Tibial artery (tissue), 4 donors: Measurements from ENCODE around the gene AGBL1.
"Not testable (repeated sequence)": the region's sequence is repeated elsewhere in the genome, so short reads cannot be mapped to it uniquely, and the experiment has no call there.

ENCODE experiments used
- DNase-seq, 2 donors: peaks; one replicate each; pipeline ENCODE4 v3.0.0-alpha.2; 2019
- H3K27ac ChIP-seq, 2 donors: fragments of 200-600 bp; sonication (generic) in 1 of 2; 1 replicate in 1 of 2; 2 replicates in 1 of 2; pipeline ENCODE4 v1.5.1; 2018 to 2019; ENCODE audit warnings: mild to moderate bottlenecking in 1 of 2
- H3K27me3 ChIP-seq, 2 donors: fragments of 200-600 bp; sonication (generic) in 1 of 2; one replicate each; pipeline versions ENCODE4 v1.5.1 to v1.6.0; 2016 to 2019
- H3K36me3 ChIP-seq, 3 donors: fragments of 200-600 bp; sonication (generic) in 2 of 3; one replicate each; pipeline ENCODE4 v1.5.1; 2016 to 2019; ENCODE audit warnings: mild to moderate bottlenecking in 2 of 3
- H3K4me1 ChIP-seq, 4 donors: fragments of 200-600 bp; sonication (generic) in 2 of 4; 1 replicate in 3 of 4; 2 replicates in 1 of 4; pipeline ENCODE4 v1.5.1; 2016 to 2019
- H3K4me3 ChIP-seq, 2 donors: fragments of 200-600 bp; sonication (generic) in 1 of 2; 1 replicate in 1 of 2; 2 replicates in 1 of 2; pipeline ENCODE4 v1.5.1; 2018 to 2019; ENCODE audit warnings: mild to moderate bottlenecking in 2 of 2
- H3K9me3 ChIP-seq, 3 donors: fragments of 200-600 bp; sonication (generic) in 1 of 3; one replicate each; pipeline ENCODE4 v1.5.1; 2016 to 2019
- intact Hi-C: fragments of 100-400 bp; cut with DNase I; formaldehyde crosslinking; loops from one replicate; pipeline ENCODE4 v1.15.0; 2023; ENCODE audit warnings: low total_unique reads
- TF ChIP-seq, protein P1 (sequence below), 2 experiments: fragments of 200-600 bp in 1 of 2; fragments of 450-650 bp in 1 of 2; IDR thresholded peaks; one replicate each; pipeline ENCODE4 v1.5.1; 2017 to 2019; ENCODE audit warnings: antibody characterized with exemption in 2 of 2, mild to moderate bottlenecking in 1 of 2, moderate library complexity in 1 of 2

AGBL1 gene

DNA sequence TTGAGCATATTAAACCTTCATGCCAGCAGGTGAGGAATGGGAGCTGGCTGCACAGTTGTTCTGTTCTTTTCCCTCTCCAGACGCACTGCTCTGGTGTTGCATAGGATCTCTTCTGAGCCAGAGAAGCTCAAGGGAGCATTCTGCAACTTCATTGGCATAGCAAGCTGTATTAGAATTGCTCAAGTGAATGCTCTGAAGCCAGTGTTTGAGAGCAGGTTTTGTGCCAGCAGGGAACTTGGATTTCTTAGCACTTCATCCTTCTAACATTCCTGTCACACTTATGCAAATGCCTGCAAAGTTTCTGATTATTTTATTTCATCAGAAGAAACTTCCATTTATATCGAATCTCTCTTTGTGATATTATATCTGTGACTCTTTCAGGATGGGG is 366.6 kb downstream of the AGBL1 start:
- no peaks in the 10 kb centered on the region for H3K36me3 ChIP-seq
- TF ChIP-seq, protein P1, sequence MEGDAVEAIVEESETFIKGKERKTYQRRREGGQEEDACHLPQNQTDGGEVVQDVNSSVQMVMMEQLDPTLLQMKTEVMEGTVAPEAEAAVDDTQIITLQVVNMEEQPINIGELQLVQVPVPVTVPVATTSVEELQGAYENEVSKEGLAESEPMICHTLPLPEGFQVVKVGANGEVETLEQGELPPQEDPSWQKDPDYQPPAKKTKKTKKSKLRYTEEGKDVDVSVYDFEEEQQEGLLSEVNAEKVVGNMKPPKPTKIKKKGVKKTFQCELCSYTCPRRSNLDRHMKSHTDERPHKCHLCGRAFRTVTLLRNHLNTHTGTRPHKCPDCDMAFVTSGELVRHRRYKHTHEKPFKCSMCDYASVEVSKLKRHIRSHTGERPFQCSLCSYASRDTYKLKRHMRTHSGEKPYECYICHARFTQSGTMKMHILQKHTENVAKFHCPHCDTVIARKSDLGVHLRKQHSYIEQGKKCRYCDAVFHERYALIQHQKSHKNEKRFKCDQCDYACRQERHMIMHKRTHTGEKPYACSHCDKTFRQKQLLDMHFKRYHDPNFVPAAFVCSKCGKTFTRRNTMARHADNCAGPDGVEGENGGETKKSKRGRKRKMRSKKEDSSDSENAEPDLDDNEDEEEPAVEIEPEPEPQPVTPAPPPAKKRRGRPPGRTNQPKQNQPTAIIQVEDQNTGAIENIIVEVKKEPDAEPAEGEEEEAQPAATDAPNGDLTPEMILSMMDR (IDR thresholded peaks at IDR 0.05) = no peak
- intact Hi-C loops = no loop called here
- no peaks in the 10 kb centered on the region for H3K9me3 ChIP-seq
- H3K27me3 ChIP-seq = no peaks in the 10 kb centered on the region
- no peaks in the 10 kb centered on the region for H3K4me1 ChIP-seq
- no peak overlapping the region for H3K4me3 ChIP-seq
- DNase-seq = no peak
- H3K27ac ChIP-seq = no peak overlapping the region

DNA sequence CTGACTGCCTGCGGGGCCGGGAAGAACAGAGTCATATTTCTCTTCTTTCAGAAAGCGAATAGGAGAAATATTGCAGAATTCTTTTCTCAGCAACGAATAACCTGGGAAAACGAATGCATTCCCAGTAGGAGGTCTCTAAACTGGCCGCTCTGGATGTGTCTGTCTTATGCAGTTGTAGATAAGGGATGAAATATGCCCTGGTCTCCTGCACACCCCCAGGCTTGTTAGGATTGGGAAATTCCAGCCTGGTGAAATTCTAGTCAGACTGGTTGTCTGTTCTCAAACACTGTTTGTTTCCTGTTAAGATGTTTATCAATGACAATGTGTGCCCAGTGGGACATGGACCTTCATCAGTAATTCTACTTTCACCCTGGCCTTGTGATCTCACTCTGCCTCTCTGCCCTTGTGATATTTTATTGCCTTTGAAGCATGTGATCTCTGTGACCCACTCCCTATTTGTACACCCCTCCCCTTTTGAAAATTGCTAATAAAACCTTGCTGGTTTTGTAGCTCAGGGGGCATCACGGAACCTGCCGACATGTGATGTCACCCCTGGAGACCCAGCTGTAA is 385.9 kb downstream of the AGBL1 start:
- intact Hi-C loops, DNase-seq, H3K27ac ChIP-seq, H3K4me3 ChIP-seq, H3K27me3 ChIP-seq, H3K36me3 ChIP-seq, H3K4me1 ChIP-seq: not testable (repeated sequence)
- peaks cover 0 to 12% (median 7%) of the 10 kb centered on the region in 3 donors for H3K9me3 ChIP-seq

DNA sequence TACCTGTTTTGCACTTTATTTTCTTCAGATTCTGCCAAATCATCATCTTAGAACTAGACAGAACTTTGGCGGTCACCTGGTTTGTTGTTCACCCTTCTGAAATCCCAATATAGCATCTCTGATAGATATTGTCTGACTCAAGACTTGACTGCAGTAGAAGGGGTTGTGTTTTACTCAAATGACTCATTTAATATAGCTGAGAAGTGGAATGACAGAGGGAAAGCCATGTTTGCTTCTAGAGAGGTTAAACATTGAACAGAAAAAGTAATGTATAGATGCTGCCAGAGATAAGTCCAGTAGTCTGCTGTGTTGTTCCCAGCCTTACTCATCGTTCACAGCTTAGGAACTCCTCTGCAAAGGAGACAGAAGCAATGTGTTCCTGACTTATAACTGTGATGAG is 402.0 kb downstream of the AGBL1 start:
- TF ChIP-seq, protein P1 (IDR thresholded peaks at IDR 0.05) = no peak
- no peak for DNase-seq
- Histone ChIP-seq H3K27me3 (no peaks in the 10 kb centered on the region), H3K4me3 (no peak overlapping the region), H3K36me3 (no peaks in the 10 kb centered on the region), H3K4me1 (no peaks in the 10 kb centered on the region), H3K27ac (no peak overlapping the region), H3K9me3 (no peaks in the 10 kb centered on the region)
- intact Hi-C loops = no loop called here

DNA sequence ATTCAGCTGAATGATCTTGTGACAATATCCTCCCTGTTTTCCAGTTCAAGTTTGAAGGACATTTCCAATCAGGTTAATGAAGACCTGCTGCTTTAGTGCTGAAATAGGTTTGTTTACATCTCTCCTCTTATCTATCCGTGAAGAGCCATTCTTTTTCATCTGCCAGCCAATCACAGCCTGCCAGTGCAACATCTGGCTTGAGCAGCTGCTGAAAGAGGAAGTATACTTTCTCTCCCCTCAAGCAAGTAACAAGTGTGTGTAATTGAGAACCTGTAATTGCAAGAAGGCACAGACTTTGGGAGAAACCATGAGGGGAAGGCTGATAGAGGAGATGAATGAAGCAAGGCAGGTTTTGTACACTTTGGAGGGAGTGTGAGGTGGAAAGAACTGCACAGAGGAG is 404.3 kb downstream of the AGBL1 start:
- intact Hi-C loops = no loop called here
- TF ChIP-seq, protein P1 (IDR thresholded peaks at IDR 0.05) = no peak

DNA sequence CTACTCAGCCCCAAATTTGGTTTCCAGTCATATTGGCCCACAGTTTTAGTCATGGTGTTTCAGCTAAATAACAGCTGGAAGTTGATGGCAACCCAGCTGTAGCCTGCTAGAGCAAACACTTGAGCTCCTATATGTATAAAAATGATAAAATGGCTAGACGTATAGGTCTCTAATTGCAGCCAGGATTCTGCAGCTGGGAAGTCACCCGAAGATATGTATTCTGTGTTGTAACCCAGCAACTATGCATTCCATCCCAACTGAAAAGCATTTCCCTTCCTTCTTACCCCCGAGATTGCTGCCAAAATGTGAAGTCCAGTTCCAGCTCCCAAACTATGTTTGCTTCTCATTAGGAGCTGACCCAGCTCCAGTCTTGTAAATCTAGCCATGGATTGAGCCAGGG is 408.4 kb downstream of the AGBL1 start:
- intact Hi-C loops = no loop called here
- Histone ChIP-seq H3K27me3 (no peaks in the 10 kb centered on the region), H3K4me1 (no peaks in the 10 kb centered on the region), H3K4me3 (no peak overlapping the region), H3K9me3 (no peaks in the 10 kb centered on the region), H3K27ac (no peak overlapping the region), H3K36me3 (no peaks in the 10 kb centered on the region)
- DNase-seq = no peak
- TF ChIP-seq, protein P1 (IDR thresholded peaks at IDR 0.05) = no peak

More for the DNA sequence above, 404.3 kb downstream of the AGBL1 start:
- no peaks in the 10 kb centered on the region for H3K36me3 ChIP-seq
- H3K27me3 ChIP-seq = no peaks in the 10 kb centered on the region
- H3K27ac ChIP-seq = no peak overlapping the region
- H3K9me3 ChIP-seq = no peaks in the 10 kb centered on the region
- no peaks in the 10 kb centered on the region for H3K4me1 ChIP-seq
- H3K4me3 ChIP-seq = no peak overlapping the region
- DNase-seq = no peak

DNA sequence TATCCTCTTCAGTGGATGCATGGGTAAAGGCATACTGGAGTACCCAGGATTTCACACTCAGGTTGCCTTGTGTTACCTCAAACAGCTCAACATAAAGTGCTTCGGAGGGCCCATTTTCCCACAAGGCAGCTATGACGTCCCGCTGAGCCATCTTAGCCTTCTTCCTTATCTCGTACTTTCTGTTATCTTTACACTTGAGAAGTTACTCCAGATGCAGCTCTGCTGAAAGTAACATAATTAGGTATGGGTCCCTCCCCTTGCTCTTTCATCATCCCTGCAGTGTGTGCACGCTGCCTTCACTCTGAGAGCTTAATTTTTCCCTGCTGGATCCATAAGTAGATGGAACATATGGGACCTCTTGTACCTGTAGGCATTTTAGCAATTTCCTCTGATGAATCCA is 410.3 kb downstream of the AGBL1 start:
- Histone ChIP-seq H3K4me3 (no peak overlapping the region), H3K9me3 (no peaks in the 10 kb centered on the region), H3K27me3 (no peaks in the 10 kb centered on the region), H3K27ac (no peak overlapping the region), H3K36me3 (no peaks in the 10 kb centered on the region), H3K4me1 (no peaks in the 10 kb centered on the region)
- DNase-seq = no peak
- TF ChIP-seq, protein P1 (IDR thresholded peaks at IDR 0.05) = no peak
- intact Hi-C loops = no loop called here
